Omental fat pad (tissue), 4 donors: ENCODE data around the gene AGTR2. TPM values are rescaled to one million over a fixed set of nuclear protein-coding genes. Genes with fewer than 3 reads are reported as not detected.
"Not testable (repeated sequence)": the region's sequence is repeated elsewhere in the genome, so short reads cannot be mapped to it uniquely, and the experiment has no call there.

Experiments used
- ATAC-seq: fragments of 150-250 bp; one replicate; pipeline ENCODE4 v1.9.1; 2016; ENCODE audit warnings: mild to moderate bottlenecking, moderate library complexity; ENCODE audit not compliant: low FRiP score
- DNase-seq: peaks from one replicate; pipeline ENCODE4 v3.0.0-alpha.2; 2019; ENCODE audit warnings: low spot score
- total RNA-seq, 4 donors: library from RNA; depleted of rRNA; stranded (reverse); fragments of >200 nt; gene quantifications; one replicate each; pipeline ENCODE4 v1.1.0, GENCODE V29; 2016
- TF ChIP-seq, protein P1 (sequence below), 3 donors: fragments of 450-650 bp; IDR thresholded peaks; one replicate each; pipeline ENCODE4 v1.5.1; 2016 to 2017; ENCODE audit warnings: antibody characterized with exemption in 3 of 3, mild to moderate bottlenecking in 3 of 3, moderate library complexity in 2 of 3

AGTR2 gene, protein sequence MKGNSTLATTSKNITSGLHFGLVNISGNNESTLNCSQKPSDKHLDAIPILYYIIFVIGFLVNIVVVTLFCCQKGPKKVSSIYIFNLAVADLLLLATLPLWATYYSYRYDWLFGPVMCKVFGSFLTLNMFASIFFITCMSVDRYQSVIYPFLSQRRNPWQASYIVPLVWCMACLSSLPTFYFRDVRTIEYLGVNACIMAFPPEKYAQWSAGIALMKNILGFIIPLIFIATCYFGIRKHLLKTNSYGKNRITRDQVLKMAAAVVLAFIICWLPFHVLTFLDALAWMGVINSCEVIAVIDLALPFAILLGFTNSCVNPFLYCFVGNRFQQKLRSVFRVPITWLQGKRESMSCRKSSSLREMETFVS
- under 1 TPM in 1 of 4 donors, not detected in 3; 0.19 TPM for total RNA-seq

- TF ChIP-seq, protein P1, sequence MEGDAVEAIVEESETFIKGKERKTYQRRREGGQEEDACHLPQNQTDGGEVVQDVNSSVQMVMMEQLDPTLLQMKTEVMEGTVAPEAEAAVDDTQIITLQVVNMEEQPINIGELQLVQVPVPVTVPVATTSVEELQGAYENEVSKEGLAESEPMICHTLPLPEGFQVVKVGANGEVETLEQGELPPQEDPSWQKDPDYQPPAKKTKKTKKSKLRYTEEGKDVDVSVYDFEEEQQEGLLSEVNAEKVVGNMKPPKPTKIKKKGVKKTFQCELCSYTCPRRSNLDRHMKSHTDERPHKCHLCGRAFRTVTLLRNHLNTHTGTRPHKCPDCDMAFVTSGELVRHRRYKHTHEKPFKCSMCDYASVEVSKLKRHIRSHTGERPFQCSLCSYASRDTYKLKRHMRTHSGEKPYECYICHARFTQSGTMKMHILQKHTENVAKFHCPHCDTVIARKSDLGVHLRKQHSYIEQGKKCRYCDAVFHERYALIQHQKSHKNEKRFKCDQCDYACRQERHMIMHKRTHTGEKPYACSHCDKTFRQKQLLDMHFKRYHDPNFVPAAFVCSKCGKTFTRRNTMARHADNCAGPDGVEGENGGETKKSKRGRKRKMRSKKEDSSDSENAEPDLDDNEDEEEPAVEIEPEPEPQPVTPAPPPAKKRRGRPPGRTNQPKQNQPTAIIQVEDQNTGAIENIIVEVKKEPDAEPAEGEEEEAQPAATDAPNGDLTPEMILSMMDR (IDR thresholded peaks at IDR 0.05) = no peak
- no peak for ATAC-seq
- no peak for DNase-seq
Observed at GRCh38 chrX:116170511-116170910, at the start of gene AGTR2. TSS of gene AGTR2 (plus strand) at chrX:116170744. CDS start at chrX:116172281, 1,537 bp downstream.

- TF ChIP-seq, protein P1 (IDR thresholded peaks at IDR 0.05) = no peak
- no peak for ATAC-seq
Observed at GRCh38 chrX:116135277-116135676, 35.3 kb upstream of the AGTR2 start.

GRCh38 chrX:116141270-116141669 is 29.3 kb upstream of the AGTR2 start:
- ATAC-seq, DNase-seq: not testable (repeated sequence)

More at GRCh38 chrX:116135277-116135676, 35.3 kb upstream of the AGTR2 start:
- DNase-seq = no peak

GRCh38 chrX:116142976-116143375 is 27.6 kb upstream of the AGTR2 start:
- ATAC-seq (no peak), DNase-seq (no peak)
- TF ChIP-seq, protein P1 (IDR thresholded peaks at IDR 0.05) = no peak

DNA sequence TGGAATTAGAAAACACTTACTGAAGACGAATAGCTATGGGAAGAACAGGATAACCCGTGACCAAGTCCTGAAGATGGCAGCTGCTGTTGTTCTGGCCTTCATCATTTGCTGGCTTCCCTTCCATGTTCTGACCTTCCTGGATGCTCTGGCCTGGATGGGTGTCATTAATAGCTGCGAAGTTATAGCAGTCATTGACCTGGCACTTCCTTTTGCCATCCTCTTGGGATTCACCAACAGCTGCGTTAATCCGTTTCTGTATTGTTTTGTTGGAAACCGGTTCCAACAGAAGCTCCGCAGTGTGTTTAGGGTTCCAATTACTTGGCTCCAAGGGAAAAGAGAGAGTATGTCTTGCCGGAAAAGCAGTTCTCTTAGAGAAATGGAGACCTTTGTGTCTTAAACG is 2.4 kb downstream of the AGTR2 start:
- TF ChIP-seq, protein P1 (IDR thresholded peaks at IDR 0.05) = no peak
- ATAC-seq (no peak), DNase-seq (no peak)

- no peak for DNase-seq
- no peak for ATAC-seq
- TF ChIP-seq, protein P1 (IDR thresholded peaks at IDR 0.05) = no peak
Observed at GRCh38 chrX:116181300-116181699, 10.8 kb downstream of the AGTR2 start.

- TF ChIP-seq, protein P1 (IDR thresholded peaks at IDR 0.05) = no peak
- no peak for ATAC-seq
Observed at GRCh38 chrX:116185163-116185562, 14.6 kb downstream of the AGTR2 start.

More at GRCh38 chrX:116185163-116185562, 14.6 kb downstream of the AGTR2 start:
- DNase-seq = no peak
